COR-L47 (cell line): Measurements from ENCODE around the gene BFSP2.
A peak's percentile ranks its signal among the peaks of the same experiment; 100 is the strongest.

Experiments used
- DNase-seq: peaks from one replicate; lab custom pipeline; 2025; lab: John Stamatoyannopoulos, UW

Gene BFSP2, protein sequence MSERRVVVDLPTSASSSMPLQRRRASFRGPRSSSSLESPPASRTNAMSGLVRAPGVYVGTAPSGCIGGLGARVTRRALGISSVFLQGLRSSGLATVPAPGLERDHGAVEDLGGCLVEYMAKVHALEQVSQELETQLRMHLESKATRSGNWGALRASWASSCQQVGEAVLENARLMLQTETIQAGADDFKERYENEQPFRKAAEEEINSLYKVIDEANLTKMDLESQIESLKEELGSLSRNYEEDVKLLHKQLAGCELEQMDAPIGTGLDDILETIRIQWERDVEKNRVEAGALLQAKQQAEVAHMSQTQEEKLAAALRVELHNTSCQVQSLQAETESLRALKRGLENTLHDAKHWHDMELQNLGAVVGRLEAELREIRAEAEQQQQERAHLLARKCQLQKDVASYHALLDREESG

DNA sequence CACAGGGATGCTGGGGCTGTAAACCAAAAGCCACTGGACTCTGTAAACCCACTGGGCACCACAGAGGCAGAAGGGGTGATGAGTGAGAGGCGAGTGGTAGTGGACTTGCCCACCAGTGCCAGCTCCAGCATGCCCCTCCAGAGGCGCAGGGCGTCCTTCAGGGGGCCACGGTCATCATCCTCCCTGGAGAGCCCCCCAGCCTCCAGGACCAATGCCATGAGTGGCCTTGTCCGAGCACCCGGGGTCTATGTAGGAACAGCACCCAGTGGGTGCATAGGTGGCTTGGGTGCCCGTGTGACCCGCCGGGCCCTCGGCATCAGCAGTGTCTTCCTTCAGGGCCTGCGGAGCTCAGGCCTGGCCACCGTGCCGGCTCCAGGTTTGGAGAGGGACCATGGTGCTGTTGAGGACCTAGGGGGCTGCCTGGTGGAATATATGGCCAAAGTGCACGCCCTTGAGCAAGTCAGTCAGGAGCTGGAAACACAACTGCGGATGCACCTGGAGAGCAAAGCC is at the start of gene BFSP2:
TSS of gene BFSP2 (plus strand) at position 51 of the 510 bp plus-strand sequence. CDS start at position 79, 28 bp downstream.
- no peak for DNase-seq

DNA sequence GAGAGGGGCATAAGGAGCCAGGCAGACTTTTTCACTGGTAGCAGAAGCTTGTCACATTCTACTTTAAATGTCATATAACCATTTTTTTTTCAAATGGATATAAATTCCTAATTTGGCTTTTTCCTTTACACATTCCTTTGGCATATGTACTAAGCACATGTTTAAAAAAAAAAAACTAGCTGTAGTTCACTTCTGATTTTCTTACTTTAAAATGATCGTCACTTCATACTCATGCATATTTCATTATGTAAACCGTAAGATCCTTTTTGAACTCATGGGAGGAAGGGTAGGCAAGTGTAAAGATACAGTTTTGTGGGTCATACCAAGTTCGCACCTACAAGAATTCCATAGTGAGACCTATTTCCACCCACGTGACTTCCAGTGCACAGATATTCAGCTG is 45.1 kb upstream of the BFSP2 start:
- no peak for DNase-seq

DNA sequence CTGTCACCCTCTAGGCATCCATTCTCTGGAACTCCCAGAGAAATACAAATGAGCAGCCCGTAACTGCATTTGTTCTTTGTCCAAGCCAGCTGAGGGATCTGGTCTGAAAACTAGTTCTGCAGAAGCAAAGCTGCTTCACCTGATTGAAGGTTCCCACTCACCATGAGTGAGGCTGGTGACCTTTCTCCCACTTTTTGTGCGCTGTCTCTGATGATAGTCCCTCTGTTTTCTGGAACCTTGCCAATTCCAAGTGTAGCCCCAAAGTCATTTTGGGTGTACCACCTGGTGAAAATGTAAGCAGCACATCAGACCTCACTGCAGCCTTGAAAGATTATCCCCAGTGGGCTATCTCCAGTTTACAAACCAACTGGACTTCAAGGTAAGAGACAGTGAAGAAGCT is 39.4 kb upstream of the BFSP2 start:
- no peak for DNase-seq

DNA sequence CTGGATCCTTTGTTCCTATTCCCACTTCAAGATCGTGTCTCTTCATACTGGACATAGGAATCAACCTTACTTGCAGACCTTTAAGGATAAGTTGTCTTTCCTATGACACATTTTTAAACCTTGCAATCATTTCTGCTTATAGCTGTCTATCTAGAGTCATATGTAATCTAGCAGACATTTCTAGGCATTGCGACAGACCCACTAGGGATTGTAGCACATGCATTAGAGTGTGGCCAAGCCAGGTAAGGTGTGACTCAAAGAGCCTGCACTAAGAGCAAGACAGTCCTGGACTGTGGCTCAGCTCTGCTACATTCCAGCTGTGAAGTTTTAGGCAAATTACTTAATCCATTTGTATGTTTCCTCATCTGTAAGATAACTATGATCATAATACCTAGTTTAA is 38.8 kb upstream of the BFSP2 start:
- DNase-seq: no peak

DNA sequence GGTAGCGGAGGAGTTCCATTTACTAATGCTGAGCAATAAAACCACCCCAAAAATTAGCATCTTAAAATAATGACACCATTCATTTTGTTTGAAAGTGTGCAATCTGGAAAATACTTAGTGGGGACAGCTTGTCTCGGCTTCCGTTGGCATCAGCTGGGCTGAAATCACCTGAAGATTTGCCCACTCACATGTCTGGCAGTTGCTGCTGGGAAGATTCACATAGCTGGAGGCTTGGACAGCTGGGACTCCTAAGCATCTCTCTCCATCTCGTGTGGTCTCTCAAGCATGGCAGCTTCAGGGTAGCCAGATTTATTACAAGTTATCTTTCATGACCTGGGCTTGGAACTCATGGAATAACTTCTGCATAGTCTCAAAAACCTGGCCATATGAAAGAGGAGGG is 38.4 kb upstream of the BFSP2 start:
- DNase-seq: no peak

DNA sequence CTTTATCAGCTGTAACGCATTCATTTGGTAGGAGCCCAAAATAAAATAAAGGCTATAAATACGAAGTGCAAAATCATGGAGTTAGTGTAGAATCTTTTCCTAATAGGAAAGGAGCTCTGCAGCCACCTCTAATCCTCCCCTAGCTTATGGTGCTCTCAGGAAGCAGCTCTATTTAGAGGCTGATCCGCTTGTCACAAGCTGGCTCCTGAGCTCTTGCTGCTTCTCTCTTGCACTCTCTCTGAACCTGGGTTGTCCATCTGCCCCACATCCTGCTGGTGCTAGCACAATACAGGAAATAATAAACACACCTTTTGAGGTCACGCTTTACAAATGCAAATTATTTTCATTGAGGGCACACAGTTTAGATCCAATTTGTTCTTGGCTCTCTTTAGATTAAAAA is 37.3 kb upstream of the BFSP2 start:
- DNase-seq: peak; percentile 53

DNA sequence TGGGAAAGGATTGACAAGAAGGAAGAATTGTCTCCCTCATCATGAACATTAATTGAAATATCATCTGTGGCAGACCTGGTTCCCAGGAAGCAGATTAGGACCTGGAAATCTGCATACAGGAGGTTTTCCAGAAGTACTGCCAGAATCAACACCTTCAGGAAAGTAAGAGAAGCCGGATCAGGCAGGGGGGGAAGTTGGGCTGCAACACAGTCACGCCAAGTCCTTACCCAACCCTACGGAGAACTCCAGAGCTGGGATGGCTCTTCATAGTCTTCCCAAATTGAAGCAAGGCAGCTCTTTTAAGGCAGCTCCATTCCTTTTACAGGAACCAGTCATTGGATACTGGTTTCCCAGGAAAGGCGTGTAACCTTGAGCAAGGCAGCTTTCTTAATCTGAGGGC is 35.2 kb upstream of the BFSP2 start:
- no peak for DNase-seq

DNA sequence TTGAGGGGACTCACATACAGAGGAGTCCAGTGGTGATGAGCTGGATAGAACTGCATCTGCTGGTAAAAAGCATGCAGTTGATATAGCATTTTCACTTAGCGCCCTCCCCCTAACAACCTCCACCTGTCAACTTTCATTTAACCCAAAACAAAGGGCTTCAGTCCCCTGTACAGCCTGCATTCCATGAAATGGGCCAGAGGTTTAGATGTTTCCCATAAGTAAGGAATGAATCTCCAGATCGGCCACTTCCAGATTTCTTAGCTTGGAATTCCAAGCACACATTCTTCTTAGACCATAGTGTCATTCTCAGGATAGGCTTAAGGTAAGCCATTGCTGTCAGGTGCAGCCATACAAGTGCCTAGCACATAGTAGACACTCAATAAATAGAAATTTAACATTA is 32.9 kb upstream of the BFSP2 start:
- DNase-seq: no peak

DNA sequence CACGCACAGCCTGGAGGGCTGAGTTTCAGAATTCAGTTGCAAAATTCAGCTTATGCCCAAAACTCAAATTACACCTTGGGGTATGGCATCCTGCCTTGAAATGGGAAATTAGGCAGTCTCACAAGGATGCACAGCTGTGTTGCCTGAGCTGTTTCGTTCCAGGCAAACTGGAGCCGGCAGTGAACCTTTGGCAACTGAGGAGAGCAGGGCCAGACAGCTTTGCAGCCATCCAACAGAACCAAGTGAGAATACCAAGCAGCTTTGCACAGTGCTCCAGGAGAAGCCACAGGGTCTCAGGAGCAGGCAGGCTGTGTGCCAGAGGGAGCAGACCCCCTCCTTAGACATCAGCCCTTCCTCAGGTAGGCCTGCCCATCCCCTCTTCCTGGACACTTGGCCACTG is 32.5 kb upstream of the BFSP2 start:
- no peak for DNase-seq

DNA sequence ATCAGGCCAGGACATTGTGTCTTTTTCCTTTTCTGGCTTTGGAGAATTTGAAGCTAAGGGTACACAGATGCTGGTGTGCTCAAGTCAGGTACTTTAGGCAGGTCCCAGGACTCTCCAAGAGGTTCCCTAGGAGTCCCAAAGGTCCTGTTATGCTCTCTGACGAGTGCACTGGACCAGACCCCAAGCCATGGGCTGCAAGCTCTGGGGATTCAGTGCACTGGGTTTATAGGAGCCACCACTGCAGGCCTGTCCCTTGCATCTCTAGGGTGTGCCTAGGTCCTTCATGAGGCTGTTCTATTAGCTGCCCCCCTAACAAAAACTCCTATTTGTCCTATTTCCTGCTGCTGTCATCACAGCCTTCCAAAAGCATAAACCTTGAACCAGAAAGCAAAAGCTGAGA is 31.9 kb upstream of the BFSP2 start:
- DNase-seq: no peak

DNA sequence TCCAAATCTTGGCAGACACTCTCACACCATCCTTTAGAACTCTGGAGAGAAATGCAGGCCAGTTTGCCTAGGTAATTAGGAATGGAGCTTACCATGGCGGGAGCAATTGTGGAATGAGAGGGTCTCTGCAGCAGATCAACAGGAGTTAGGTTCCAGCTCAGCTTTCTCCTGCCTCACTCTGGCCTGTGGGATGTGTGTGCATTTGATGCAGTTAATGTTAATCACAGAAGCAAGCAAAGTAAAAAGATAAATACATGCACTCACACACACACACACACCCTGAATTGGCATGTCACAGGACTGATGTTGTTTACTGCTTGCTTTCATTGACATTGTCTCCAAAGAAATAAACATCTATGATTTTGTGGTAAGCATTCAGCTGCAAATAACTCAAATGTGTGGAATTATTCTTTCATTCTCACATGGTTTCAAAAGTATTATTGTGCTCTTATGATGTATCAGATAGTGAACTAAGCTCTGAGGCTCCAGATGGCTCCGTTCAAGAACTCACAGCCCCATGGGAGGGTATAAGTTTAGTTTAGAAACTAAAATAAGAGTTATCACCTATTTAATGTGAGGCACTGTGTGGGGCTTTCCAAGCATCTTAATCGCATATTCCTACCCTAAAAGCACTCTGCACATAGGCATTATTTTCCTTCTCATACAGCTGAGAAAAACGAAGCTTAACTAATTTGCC is 31.3 kb upstream of the BFSP2 start:
- no peak for DNase-seq

DNA sequence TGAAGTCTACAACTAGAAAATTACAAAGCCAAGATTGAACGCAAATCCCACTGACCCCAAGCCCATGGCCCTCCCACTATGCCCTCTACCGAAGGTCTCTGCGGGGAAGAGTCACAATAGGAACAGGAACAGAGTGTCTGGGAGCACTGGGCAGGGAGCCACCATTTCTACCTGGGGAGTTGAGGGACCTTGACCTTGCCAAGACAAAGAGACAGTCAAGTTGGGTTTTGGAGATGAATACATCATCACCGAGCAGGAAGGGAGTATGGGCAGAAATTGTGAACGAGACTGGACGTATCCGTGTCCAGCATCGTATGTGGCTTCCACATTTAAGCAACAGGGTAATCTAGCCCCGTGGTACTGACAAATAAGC is 30.8 kb upstream of the BFSP2 start:
- no peak for DNase-seq

DNA sequence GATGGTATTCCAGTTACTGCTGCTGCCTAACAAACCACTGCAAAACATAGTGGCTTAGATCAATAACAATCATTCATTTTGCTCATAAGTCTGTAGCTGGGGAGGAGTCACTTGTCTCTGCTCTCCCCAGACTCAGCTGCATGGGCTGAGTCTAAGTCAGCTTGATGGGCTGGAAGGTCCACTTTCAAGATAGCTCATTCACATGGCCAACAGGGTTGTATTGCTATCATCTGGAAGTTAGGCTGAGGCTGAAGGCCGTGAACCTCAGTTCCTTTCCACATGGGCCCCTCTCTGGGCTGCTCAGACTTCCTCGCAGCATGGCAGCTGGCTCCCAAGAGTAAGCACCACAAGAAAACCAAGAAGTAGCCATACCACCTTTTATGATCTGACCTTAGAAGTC is 28.7 kb upstream of the BFSP2 start:
- no peak for DNase-seq

DNA sequence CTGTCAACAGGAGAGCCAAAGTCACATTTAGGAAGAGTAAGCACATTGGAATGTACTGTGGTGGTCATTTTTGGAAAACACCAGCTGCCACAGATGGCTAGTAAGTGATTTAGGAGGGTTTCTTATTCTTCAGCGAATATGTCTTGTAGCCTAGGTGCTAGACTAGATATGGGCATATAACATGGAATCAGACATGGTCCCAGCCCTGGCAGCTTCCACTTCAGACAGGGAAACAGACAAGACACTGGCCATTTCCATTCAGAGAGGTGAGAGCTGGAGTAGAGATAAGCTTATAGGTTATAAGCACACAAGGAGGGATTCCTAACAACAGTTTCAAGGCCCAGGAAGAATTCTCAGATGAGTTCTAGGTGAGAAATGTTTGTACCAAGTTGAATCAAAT is 28.2 kb upstream of the BFSP2 start:
- no peak for DNase-seq

DNA sequence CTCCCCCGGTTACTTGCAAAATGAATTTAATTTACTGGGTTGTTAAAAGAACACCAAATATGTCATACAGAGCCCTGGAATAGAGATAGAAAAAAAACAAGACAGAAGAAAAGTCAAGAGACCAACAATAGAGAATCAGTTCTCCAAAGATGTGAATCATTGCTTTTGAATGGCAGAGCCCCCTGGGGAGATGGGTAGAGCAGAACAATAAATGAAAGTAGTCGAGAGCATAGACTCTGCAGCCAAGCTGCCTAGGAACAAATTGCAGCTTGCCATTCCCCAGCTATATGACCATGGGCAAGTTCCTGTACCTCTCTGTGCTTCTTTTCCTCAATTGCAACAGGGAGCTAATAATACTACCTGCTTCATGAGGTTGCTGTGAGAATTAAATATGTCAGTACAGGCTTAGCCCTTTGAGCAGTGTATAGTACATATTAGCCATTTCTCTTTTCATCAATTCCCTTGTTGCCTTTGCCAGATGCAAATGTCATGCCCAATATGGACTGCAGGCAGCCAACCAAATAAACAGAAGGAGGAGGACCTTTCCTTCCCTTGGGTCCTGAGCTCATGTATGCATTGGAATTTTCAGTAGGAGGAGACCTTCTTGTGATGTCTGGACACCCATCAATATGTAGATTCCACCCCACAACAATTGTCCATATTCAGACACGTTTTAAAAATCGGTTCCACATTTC is 25.0 kb upstream of the BFSP2 start:
- DNase-seq: no peak

DNA sequence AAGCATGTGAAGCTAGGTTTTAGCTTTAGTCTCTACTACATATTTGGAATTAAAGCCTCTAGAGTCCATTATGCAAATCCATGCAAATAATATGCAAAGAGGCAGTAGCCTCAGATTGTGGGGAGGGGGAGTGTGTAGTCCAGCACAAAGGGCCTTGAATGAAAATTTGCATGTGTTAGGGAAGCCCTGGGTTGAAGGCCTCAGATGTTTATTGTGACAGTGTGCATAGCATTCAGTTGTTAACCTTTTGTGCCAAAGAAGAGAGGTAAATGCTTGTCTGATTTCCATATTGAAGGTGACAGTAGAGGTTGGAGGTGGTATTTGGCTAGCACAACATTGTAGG is 24.5 kb upstream of the BFSP2 start:
- DNase-seq: no peak

DNA sequence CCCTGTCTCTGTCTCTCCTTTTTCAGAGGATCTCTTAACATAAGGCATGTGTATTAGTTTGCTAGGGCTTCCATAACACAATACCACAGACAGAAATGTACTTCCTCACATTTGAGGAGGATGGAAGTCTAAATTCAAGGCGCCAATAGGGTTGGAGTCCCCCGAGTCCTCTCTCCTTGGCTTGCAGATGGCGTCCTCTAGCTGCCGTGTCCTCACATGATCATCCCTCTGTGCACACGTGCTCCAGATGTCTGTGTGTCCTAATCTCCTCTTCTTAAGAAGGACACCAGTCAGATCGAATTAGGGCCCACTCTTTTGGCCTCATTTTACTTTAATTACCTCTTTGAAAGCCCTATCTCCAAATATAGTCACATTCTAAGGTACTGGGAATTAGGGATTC is 23.0 kb upstream of the BFSP2 start:
- DNase-seq: peak; percentile 39

DNA sequence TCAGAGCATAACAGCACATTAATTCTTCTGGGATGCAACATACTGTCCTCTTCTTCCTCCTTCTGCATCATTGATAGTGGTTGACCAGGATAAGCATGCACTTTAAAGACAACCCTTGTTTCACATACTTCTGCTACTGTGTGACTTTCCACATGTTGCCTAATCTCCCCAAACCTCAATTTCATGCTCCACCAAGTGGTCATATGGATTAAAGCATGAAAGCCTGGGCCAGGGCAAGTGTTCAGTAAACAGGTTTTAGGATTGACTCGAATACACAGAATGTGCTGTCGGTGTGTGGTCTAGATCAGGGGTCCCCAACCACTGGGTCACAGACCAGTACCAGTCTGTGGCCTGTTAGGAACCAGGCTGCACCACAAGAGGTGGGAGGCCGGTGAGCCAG is 22.5 kb upstream of the BFSP2 start:
- peak; percentile 43 for DNase-seq

DNA sequence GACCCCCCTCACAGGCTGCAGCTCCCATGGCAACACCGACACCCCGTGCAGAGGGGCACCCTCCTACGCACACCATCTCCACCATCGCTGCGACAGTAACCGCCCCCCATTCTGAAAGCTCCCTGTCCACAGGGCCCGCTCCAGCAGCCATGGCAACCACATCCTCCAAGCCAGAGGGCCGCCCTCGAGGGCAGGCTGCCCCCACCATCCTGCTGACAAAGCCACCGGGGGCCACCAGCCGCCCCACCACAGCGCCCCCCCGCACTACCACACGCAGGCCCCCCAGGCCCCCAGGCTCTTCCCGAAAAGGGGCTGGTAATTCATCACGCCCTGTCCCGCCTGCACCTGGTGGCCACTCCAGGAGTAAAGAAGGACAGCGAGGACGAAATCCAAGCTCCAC is 19.9 kb upstream of the BFSP2 start:
- no peak for DNase-seq

DNA sequence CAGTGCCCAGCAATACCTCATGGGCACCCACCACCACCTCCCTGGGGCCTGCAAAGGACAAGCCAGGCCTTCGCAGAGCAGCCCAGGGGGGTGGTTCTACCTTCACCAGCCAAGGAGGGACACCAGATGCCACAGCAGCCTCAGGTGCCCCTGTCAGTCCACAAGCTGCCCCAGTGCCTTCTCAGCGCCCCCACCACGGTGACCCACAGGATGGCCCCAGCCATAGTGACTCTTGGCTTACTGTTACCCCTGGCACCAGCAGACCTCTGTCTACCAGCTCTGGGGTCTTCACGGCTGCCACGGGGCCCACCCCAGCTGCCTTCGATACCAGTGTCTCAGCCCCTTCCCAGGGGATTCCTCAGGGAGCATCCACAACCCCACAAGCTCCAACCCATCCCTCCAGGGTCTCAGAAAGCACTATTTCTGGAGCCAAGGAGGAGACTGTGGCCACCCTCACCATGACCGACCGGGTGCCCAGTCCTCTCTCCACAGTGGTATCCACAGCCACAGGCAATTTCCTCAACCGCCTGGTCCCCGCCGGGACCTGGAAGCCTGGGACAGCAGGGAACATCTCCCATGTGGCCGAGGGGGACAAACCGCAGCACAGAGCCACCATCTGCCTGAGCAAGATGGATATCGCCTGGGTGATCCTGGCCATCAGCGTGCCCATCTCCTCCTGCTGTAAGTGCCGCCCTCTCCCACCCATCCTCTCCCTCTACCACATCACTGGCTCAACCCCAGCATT is 19.2 kb upstream of the BFSP2 start:
- no peak for DNase-seq

DNA sequence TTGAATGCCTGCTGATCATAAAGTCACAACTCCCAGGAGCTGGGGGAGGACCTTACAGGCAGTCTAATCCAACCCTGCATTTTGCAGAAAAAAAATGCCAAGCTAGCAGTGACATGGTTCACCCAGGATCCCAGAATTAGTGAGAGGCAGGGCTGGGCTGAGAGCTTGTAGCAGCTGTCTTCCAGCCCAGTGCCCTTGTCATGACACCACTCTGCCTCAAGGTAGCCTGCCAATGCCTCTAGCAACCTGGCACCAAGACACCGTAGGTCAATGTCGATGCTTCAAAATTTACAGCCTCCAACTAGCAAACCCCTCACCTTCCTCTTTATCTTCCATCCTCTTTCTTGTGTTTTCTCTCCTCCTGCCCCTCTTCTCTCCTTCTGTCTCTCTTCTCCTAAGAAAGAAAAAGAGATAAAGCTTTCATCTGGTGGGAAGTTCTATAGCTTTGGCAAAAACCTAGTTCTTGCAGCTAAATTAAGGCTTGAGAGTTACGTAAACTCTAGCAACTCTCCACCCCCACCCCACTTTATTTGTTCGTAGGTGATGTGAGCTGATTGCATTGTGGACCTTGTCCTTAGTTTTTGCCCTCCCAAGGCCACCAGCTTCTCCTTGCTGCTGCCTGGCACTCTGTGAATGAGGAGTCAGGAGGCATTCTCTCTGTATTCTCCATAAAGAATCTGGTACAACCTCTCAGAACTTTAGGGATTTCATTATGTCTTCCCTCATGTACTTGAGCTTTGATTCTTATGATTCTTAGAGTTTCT is 18.3 kb upstream of the BFSP2 start:
- DNase-seq: no peak

DNA sequence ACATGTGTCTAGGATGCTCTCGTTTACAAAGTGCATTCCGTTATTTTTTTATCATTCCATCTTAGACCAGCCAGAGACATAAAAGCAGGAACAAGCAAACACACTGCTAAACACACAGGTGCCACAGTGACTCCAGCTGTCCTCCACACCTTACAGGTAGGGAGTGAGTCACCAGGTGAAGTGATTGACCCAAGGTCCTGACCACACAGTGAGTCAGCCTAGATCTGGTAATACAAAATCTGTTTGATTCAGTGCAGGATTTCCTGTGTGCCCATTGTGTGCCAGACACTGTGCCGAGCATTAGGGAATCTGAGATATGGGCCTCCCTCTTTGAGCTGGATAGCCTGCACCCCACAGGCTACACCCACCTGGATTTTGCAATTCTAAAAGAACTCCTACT is 16.7 kb upstream of the BFSP2 start:
- DNase-seq: no peak
